A673 (cell line): ENCODE data around the gene CEMIP2. TPM values are rescaled to one million over a fixed set of nuclear protein-coding genes. Genes with fewer than 3 reads are reported as not detected.

Experiments
- BruUV-seq: library from RNA; stranded (reverse); fragments of 400-500 nt; replicated peaks from 2 replicates; lab custom pipeline; 2021; lab: Mats Ljungman, UMichigan
- CTCF ChIA-PET: fragments of 300-600 bp; sonication (Branson Sonifier 250); formaldehyde crosslinking; loops from one replicate; lab custom pipeline; 2022; ENCODE audit warnings: antibody characterized with exemption; lab: Charles Lee
- POLR2A ChIA-PET: fragments of 300-600 bp; sonication (Branson Sonifier 250); formaldehyde crosslinking; loops from one replicate; lab custom pipeline; 2022; ENCODE audit warnings: antibody characterized with exemption; ENCODE audit not compliant: low non-redundant PET; lab: Charles Lee
- DNase-seq: peaks from one replicate; pipeline ENCODE4 v3.0.0-alpha.2; 2015; ENCODE audit warnings: low spot score
- H3K27ac ChIP-seq: fragments of 200-600 bp; sonication (generic); 2 replicates; pipeline ENCODE4 v1.5.1; 2016; ENCODE audit warnings: mixed run types, low read depth, mild to moderate bottlenecking, mixed read lengths, antibody characterized with exemption, low read length; ENCODE audit not compliant: poor library complexity, severe bottlenecking
- H3K27me3 ChIP-seq: fragments of 200-600 bp; sonication (generic); replicated peaks from 2 replicates; pipeline ENCODE4 v1.6.1; 2017; ENCODE audit warnings: mixed run types, low read depth, mild to moderate bottlenecking, mixed read lengths, antibody characterized with exemption, low read length; ENCODE audit not compliant: insufficient read depth, poor library complexity
- H3K36me3 ChIP-seq: fragments of 200-600 bp; sonication (generic); 2 replicates; pipeline ENCODE4 v1.6.1; 2016; ENCODE audit warnings: mixed run types, mild to moderate bottlenecking, mixed read lengths, antibody characterized with exemption, low read length; ENCODE audit not compliant: insufficient read depth, poor library complexity, severe bottlenecking
- H3K4me1 ChIP-seq: fragments of 200-600 bp; sonication (generic); 2 replicates; pipeline ENCODE4 v1.6.1; 2017; ENCODE audit warnings: mixed run types, mild to moderate bottlenecking, mixed read lengths, antibody characterized with exemption, low read length; ENCODE audit not compliant: insufficient read depth, poor library complexity, severe bottlenecking
- H3K4me3 ChIP-seq: fragments of 200-600 bp; sonication (generic); 2 replicates; pipeline ENCODE4 v1.5.1; 2016; ENCODE audit warnings: low read depth, mixed run types, mild to moderate bottlenecking, mixed read lengths, low read length; ENCODE audit not compliant: poor library complexity, severe bottlenecking
- H3K9me3 ChIP-seq: fragments of 200-600 bp; sonication (generic); 2 replicates; pipeline ENCODE4 v1.6.1; 2016; ENCODE audit warnings: mixed run types, low read depth, mild to moderate bottlenecking, mixed read lengths, antibody characterized with exemption, low read length; ENCODE audit not compliant: poor library complexity, severe bottlenecking
- CTCF ChIP-seq: fragments of 300-800, 200-600 bp; sonication (generic); conservative IDR thresholded peaks from 2 replicates; pipeline ENCODE4 v1.5.1; 2017; ENCODE audit warnings: low read depth, mild to moderate bottlenecking, antibody characterized with exemption, low read length, moderate library complexity, mixed read lengths
- EZH2 ChIP-seq: fragments of 200-600 bp; sonication (generic); IDR thresholded peaks from 2 replicates; pipeline ENCODE4 v1.6.1; 2017; ENCODE audit warnings: borderline replicate concordance, low read depth, mild to moderate bottlenecking, mixed read lengths, antibody characterized with exemption, low read length; ENCODE audit not compliant: poor library complexity, severe bottlenecking
- intact Hi-C: fragments of 100-400 bp; cut with micrococcal nuclease; formaldehyde crosslinking; loops from one replicate; pipeline ENCODE4 v1.10.0; 2022; ENCODE audit not compliant: unreplicated experiment
- total RNA-seq: library from RNA; stranded (reverse); gene quantifications from 2 replicates; pipeline ENCODE4 v1.2.3, GENCODE V29; 2021

The CEMIP2 gene
- total RNA-seq, 1 experiment from 2014 or later = 32.9 TPM

- TF ChIP-seq CTCF = no peak
- no peak for TF ChIP-seq EZH2
- H3K36me3 ChIP-seq = no peaks in the 10 kb centered on the region
- ChIA-PET CTCF (no interaction called here), POLR2A (no interaction called here)
- no peak for DNase-seq
- H3K27me3 ChIP-seq = no peaks in the 10 kb centered on the region
- H3K4me3 ChIP-seq = no peak overlapping the region
- H3K27ac ChIP-seq = no peak overlapping the region
- BruUV-seq = no TSS peak
- intact Hi-C loops = no loop called here
- H3K9me3 ChIP-seq = no peaks in the 10 kb centered on the region
- peaks cover 24% of the 10 kb centered on the region for H3K4me1 ChIP-seq
Measured at GRCh38 chr9:71644819-71645362, 123.4 kb downstream of the CEMIP2 start.

GRCh38 chr9:71643330-71643729 lies 125.0 kb downstream of the CEMIP2 start:
- Histone ChIP-seq H3K27ac (no peak overlapping the region), H3K27me3 (no peaks in the 10 kb centered on the region), H3K4me3 (no peak overlapping the region), H3K4me1 (peaks cover 22% of the 10 kb centered on the region), H3K9me3 (no peaks in the 10 kb centered on the region), H3K36me3 (no peaks in the 10 kb centered on the region)
- ChIA-PET CTCF (interaction anchor here (0.5 kb wide), 1 partner anchor 150 kb away, joined by 14 read pairs; no protein-coding TSS in a partner anchor), POLR2A (no interaction called here)
- BruUV-seq = no TSS peak
- TF ChIP-seq EZH2 (no peak), CTCF (no peak)
- no peak for DNase-seq
- intact Hi-C loops = no loop called here

DNA sequence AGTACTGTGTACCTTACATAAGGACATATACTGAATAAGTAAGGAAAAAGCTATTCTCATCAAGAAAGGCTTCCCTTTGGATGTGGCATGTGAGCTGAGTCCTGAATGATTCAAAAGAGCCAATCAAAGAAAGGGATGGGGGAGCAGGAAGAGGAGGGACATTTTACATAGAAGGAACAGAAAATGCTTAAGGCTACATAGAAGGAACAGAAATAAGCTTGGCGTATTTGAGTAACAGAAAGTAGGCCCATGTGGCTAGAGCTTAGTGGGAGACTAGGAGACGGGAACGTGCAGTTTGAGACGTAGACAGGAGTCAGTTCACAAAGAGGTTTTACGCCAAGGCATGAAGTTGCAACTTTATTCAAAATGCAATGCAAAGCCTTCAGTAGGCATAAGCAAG lies 126.3 kb downstream of the CEMIP2 start:
- Histone ChIP-seq H3K27me3 (no peaks in the 10 kb centered on the region), H3K36me3 (no peaks in the 10 kb centered on the region), H3K4me3 (no peak overlapping the region), H3K27ac (no peak overlapping the region), H3K9me3 (no peaks in the 10 kb centered on the region), H3K4me1 (peaks cover 11% of the 10 kb centered on the region)
- no peak for TF ChIP-seq CTCF
- no peak for TF ChIP-seq EZH2
- no peak for DNase-seq
- BruUV-seq = no TSS peak
- intact Hi-C loops = no loop called here
- CTCF ChIA-PET = no interaction called here
- POLR2A ChIA-PET = interaction anchor here (0.7 kb wide), 1 partner anchor 113 kb away, joined by 4 read pairs; no protein-coding TSS in a partner anchor
